NCI-H1694 treated with DMSO at 0.1 percent for 48 hours (cell line): ENCODE measurements around the gene ABCA1.
"Not testable (repeated sequence)": the region's sequence is repeated elsewhere in the genome, so short reads cannot be mapped to it uniquely, and the experiment has no call there.

Experiments
- DNase-seq: peaks from one replicate; lab custom pipeline; 2025; lab: John Stamatoyannopoulos, UW

The ABCA1 gene, protein sequence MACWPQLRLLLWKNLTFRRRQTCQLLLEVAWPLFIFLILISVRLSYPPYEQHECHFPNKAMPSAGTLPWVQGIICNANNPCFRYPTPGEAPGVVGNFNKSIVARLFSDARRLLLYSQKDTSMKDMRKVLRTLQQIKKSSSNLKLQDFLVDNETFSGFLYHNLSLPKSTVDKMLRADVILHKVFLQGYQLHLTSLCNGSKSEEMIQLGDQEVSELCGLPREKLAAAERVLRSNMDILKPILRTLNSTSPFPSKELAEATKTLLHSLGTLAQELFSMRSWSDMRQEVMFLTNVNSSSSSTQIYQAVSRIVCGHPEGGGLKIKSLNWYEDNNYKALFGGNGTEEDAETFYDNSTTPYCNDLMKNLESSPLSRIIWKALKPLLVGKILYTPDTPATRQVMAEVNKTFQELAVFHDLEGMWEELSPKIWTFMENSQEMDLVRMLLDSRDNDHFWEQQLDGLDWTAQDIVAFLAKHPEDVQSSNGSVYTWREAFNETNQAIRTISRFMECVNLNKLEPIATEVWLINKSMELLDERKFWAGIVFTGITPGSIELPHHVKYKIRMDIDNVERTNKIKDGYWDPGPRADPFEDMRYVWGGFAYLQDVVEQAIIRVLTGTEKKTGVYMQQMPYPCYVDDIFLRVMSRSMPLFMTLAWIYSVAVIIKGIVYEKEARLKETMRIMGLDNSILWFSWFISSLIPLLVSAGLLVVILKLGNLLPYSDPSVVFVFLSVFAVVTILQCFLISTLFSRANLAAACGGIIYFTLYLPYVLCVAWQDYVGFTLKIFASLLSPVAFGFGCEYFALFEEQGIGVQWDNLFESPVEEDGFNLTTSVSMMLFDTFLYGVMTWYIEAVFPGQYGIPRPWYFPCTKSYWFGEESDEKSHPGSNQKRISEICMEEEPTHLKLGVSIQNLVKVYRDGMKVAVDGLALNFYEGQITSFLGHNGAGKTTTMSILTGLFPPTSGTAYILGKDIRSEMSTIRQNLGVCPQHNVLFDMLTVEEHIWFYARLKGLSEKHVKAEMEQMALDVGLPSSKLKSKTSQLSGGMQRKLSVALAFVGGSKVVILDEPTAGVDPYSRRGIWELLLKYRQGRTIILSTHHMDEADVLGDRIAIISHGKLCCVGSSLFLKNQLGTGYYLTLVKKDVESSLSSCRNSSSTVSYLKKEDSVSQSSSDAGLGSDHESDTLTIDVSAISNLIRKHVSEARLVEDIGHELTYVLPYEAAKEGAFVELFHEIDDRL (N-terminal part only)

DNA sequence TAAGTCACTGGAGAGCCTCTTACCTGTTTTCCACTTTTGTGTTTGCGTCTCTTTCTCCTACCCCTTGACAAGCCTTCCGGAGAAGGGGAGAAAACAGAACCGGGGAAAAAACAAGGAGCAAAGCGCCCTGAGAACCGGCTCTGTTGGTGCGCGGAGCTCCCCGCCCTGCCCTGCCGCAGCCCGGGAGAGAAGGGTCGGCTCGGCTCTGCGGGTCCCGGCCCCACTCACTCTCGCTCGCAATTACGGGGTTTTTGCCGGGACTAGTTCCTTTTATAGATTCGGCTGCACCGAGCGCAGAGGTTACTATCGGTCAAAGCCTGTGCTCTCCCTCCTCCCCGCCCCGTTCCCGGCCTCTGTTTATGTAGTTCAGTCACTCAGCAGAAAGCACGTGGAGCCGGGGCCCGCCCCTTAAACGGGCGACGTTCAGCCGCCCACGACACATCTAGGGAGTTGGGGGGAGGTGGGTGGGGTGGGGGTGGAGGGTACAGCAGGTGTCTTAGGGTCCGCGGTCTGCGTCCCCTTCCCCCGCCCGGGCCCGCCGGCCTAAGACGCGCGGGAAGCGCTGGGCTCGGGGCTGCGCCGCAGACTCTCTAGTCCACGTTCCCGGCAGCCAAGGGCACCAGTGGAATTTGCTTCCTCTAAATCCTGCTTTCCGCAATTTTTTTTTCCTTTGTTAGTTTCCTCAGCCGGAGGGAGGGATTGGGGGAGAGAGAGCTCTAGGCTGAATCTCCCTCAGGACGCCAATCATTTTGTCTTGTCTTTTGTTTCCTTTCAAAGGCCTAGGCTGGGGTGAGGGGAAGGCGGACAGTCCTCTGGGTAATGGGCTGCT, at the start of gene ABCA1:
Gene ABCA1, minus strand, starts transcription at position 244 of the 829 bp plus-strand sequence. CDS start 24,476 bp downstream, outside the sequence.
- DNase-seq: peak; percentile 37

DNA sequence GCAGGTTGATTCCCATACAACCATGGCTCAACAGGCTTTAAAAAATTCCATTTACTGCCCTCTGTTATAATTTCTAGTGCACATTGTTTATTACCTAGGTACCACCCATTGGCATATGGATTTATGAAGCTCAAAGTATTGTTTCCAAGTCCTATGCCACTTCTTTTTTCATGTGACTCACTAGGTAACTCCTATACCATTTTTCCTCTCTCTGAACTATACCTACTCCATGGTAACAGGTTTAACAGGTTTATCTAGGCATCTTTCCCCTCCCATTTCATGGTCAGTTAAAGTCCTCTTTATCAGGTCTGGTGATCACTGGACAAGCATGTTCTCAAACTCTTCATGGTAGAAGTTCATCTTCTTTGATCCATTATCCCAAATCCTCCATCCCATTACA, 49.6 kb upstream of the ABCA1 start:
- DNase-seq: no peak

DNA sequence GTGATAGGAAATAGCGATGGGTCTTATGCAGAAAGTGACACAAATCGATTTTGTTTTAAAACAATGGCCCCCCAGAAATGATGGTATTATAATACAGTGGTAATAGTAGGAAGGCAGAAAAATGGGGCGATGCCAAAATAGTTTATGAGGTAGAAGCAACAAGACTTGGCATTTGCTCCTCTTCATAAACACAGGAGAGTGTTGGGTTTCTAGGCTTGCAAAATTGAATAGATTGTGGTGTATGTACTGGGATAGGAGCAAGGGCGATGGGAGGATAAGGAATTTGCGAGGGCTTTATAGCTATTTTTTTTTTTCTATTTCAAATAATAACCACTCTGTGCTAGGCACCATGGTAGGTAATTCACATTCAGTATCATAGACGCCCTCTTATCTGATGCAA, 49.2 kb upstream of the ABCA1 start:
- DNase-seq: no peak

DNA sequence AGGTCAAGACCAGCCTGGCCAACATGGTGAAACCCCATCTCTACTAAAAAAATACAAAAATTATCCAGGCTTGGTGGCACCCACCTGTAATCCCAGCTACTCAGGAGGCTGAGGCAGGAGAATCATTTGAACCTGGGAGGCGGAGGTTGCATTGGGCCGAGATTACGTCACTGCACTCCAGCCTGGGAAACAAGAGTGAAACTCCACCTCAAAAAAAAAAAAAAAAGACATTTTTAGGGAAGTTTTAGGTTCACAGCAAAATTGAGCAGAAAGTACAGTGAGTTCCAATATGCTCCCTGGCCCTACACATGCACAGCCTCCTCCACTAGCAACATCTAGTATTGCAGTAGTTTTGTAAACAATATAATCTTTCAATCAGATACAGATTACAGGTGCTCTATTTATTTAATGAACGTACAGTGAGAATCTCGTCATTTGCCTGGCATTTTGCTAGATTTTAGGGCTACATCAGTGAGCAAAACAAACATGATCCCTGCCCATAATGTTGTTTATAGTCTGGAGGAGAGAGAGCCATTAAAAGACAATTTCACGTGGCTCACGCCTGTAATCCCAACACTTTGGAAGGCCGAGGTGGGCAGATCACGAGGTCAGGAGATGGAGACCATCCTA, 48.1 kb upstream of the ABCA1 start:
- not testable (repeated sequence) for DNase-seq

DNA sequence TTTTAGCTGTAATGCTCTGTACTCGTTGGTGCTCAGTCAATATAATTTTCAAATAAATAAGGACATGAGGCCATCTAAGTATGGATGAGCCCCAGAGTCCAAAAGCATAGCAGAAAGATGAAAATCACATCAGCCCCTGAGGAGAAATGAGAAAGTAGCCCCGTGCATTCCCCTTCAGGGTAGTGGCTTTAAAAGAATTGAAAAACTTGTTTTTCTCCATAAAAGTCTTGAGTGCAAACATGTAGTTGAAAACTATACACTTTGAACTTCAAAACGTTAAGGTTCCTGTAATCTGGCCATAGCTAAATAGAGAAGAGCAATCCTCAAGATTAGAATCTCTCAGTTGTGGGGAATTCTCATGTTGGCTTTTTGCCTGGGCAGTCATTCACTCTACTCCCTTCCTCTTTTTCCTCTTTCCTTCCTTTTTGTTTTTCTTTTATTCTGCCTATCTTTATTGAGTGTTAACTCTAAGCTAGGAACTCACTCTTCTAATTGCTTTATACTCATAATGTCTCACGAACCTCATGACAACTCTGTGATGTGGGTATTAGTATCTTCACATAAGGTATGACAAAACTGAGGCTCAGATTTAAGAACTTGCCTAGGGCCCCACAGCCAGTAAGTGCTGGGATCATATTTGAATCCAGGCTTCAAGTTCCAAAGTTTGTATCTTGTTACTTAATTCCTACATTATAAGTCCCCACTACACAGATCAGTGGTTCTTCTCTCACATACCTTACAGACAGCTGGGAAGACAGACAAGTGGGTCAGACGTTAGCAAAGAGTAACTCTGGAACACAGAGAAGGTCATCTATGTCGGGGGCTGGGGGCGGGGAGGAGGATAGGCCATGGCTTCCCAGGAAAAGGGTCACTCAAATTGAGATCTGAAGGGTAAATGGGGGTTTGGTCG, 46.4 kb upstream of the ABCA1 start:
- DNase-seq: no peak

DNA sequence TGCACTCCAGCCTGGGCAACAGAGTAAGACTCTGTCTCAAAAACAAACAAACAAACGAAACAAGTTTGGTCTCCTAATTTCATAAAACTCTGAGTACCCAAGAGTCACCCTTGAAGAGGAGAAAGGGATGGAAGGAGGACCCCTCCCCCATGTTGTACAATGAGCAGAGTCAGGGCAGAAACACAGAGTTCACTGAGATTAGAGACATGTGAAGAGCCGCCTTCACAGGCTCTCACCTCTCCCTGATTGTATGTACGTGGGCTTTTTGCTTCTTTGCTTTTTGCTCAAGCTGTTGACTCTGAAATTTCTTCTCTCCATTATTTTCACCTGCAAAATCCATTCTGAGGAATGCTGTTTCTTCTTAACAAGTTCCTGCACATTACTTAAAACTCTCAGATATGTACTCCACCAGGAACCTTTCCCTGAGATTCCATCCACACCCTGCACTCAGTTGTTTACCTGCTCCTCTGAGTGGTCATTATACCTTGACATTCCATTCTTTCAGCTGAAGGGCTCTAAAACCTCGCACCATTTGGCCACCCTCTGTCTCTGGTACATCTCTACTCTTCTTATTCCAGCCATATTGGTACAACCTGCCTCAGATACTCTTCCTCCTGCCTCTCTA, 44.4 kb upstream of the ABCA1 start:
- DNase-seq: no peak

DNA sequence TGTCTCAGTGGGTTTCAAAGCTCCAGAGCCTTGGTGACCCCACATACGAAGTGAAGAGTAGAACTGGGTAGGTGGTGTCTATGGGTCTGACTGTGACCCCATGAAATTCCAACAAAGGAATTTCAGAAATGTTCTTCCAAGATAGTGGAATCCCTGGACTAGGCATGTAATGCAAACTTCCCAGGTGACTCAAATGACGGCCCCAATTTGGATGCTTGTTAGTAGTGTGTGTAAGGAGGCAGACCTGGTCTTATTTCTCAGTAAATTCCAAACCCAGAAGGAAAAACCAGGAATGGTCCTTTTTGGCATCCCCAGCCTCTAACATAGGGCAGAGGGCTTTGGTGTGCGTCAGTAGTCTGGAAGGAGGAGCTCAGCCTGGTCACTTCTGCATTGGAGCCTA, 43.6 kb upstream of the ABCA1 start:
- DNase-seq: no peak

GRCh38 chr9:104970271-104970987, 42.5 kb upstream of the ABCA1 start:
- DNase-seq: no peak

GRCh38 chr9:104969116-104969515, 41.2 kb upstream of the ABCA1 start:
- DNase-seq: no peak

- DNase-seq: peak; percentile 78
These were observed 40.3 kb upstream of the ABCA1 start for GRCh38 chr9:104968025-104968982.

DNA sequence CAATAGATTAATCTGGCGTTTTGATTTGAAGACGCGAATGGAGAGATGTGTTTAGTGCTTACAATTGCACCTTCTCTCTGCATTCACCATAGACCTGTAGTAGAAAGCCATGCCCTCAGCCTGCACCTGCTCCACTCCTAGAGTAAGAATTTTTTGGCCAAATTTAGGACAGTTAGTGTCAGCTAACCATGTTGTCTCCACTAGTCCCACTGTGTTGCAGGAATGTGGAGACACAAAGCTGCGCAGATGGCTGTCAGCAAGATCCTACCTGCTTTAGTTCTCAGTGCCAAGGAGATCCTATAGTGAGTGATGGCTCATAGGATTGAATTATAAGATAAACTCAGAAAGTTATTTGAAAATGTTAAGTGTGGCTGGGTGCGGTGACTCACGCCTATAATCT, 35.1 kb upstream of the ABCA1 start:
- DNase-seq: no peak

- DNase-seq: no peak
These were observed 33.9 kb upstream of the ABCA1 start for GRCh38 chr9:104961701-104962359.

DNA sequence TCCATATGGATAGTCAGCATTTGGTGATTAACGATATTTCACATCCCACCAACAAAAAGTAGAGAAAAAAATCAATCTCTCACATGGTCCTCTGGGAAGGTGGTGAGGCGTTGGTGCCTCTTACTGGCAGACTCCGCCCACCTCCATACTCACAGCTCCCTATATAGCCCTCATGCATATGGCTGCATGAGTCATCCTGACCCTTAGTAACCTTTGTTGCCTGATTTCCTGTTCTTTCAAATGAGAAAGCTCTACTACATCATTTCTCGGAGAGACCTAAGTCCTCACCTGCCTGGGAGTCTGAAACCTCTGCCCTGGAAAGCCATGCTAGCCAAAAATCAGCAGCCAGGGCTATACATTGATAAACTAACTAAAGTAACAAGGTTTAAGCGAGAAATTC, 33.3 kb upstream of the ABCA1 start:
- DNase-seq: no peak

DNA sequence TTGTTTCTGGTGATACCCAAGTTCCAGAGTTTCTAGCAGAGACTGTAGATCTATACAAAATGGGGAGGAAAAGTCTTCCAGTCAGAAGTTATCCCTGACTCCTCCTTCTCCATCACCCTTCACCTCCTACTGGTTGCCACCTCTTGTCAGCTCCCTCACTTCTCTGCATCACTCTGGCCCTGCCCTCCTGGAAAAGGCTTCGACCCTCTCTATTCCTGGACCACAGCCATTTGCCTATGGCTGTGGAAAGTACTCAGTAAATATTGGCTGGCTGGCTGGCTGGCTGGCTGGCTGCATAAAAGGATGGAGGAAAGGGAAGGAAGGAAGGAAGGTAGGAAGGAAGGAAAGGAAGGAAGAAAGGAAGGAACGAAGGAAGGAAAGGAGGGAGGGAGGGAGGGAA, 32.7 kb upstream of the ABCA1 start:
- DNase-seq: no peak

DNA sequence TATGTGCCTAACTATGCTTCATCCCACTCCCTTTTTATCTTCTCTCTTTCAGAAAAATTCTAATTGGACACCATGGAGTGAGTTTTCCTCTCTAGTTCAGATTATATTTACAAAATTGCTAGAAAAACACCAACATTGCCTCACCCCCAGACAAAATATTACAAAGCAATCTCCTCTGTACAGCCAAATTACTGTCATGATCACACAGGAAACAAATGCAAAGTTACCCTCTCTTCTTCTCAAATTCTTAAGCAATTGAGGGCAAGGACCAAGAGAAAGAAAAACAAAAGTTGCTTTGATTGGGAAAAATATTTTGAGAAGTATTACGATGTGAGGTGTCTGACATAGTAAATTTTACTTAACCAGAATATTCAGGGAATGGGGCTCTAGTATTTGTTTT, 30.8 kb upstream of the ABCA1 start:
- no peak for DNase-seq

DNA sequence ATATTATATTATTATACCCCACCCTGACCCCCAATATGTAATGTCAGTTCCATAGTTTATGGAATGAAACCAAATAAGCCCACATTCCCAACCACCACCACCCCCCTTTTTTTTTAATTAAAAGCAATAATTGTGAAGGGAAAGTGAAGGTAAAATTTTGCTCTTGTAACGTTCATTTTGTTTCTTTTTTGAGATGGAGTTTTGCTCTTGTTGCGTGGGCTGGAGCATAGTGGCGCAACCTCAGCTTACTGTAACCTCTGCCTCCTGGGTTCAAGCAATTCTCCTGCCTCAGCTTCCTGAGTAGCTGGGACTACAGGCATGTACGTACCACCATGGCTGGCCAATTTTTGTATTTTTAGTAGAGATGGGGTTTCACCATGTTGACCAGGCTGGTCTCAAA, 30.1 kb upstream of the ABCA1 start:
- not testable (repeated sequence) for DNase-seq

DNA sequence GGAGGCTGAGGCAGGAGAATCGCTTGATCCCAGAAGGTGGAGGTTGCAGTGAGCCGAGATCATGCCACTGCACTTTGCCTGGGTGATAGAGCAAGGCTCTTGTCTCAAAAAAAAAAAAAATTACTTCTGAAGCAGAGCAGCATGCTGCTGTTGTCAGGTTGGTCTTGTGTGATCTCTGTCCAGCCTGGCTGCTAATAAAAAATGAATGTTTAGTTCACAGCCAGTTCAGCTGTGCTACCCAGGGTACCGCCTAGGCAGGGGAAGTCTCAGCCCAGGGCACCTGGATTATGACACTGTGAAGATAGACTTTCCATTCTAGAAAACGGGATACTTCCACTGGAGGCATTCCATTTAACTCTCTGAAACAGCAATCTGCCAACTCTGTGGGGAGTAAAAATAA, 23.5 kb upstream of the ABCA1 start:
- DNase-seq: no peak
